GM18867 (cell line): ENCODE data around the gene SEPTIN1.
A peak's percentile ranks its signal among the peaks of the same experiment; 100 is the strongest.
"Not testable (repeated sequence)": the region's sequence is repeated elsewhere in the genome, so short reads cannot be mapped to it uniquely, and the experiment has no call there.

ENCODE experiments used
- ATAC-seq: cut with Tn5 transposase; IDR thresholded peaks from one replicate; pipeline ENCODE4 v1.9.1; 2021; ENCODE audit warnings: mild to moderate bottlenecking, moderate library complexity; ENCODE audit not compliant: unreplicated experiment

SEPTIN1 gene

GRCh38 chr16:30342751-30343490, 39.4 kb downstream of the SEPTIN1 start:
- ATAC-seq: no peak

GRCh38 chr16:30341971-30342370, 40.4 kb downstream of the SEPTIN1 start:
- not testable (repeated sequence) for ATAC-seq

- ATAC-seq: no peak
Observed at GRCh38 chr16:30340621-30341020, 41.7 kb downstream of the SEPTIN1 start.

GRCh38 chr16:30338715-30339114, 43.6 kb downstream of the SEPTIN1 start:
- ATAC-seq: not testable (repeated sequence)

- not testable (repeated sequence) for ATAC-seq
Observed at GRCh38 chr16:30337964-30338357, 44.4 kb downstream of the SEPTIN1 start.

- peak; percentile 5 for ATAC-seq
Observed at GRCh38 chr16:30335598-30336474, 46.5 kb downstream of the SEPTIN1 start.

- peak; percentile 78 for ATAC-seq
Observed at GRCh38 chr16:30335028-30335597, 47.2 kb downstream of the SEPTIN1 start.

GRCh38 chr16:30334473-30334989, 47.8 kb downstream of the SEPTIN1 start:
- ATAC-seq: peak; percentile 86
